Gastroesophageal sphincter (tissue), 3 donors: ENCODE results near the gene ZNF135.

Source experiments
- EP300 ChIP-seq: sonication (generic); formaldehyde crosslinking; IDR thresholded peaks from one replicate; pipeline ENCODE4 v1.6.1; 2017; ENCODE audit warnings: antibody characterized with exemption, mild to moderate bottlenecking
- TF ChIP-seq, protein P1 (sequence below), 4 experiments: fragments of 200-600 bp in 2 of 4; fragments of 450-650 bp in 2 of 4; sonication (generic) in 1 of 4; IDR thresholded peaks; one replicate each; pipeline ENCODE4 v1.5.1; 2017 to 2019; ENCODE audit warnings: antibody characterized with exemption in 4 of 4, mild to moderate bottlenecking in 2 of 4, moderate library complexity in 2 of 4

- no peak for TF ChIP-seq EP300
- TF ChIP-seq, protein P1, sequence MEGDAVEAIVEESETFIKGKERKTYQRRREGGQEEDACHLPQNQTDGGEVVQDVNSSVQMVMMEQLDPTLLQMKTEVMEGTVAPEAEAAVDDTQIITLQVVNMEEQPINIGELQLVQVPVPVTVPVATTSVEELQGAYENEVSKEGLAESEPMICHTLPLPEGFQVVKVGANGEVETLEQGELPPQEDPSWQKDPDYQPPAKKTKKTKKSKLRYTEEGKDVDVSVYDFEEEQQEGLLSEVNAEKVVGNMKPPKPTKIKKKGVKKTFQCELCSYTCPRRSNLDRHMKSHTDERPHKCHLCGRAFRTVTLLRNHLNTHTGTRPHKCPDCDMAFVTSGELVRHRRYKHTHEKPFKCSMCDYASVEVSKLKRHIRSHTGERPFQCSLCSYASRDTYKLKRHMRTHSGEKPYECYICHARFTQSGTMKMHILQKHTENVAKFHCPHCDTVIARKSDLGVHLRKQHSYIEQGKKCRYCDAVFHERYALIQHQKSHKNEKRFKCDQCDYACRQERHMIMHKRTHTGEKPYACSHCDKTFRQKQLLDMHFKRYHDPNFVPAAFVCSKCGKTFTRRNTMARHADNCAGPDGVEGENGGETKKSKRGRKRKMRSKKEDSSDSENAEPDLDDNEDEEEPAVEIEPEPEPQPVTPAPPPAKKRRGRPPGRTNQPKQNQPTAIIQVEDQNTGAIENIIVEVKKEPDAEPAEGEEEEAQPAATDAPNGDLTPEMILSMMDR (IDR thresholded peaks at IDR 0.05), result no peak
Observed at GRCh38 chr19:58022283-58022660, 36.8 kb upstream of the ZNF135 start.
